Mesendoderm (in vitro differentiated cells): ENCODE measurements around the gene MAN2C1.
"Not testable (repeated sequence)": the region's sequence is repeated elsewhere in the genome, so short reads cannot be mapped to it uniquely, and the experiment has no call there.

ENCODE experiments used
- DNase-seq: peaks from one replicate; pipeline ENCODE4 v3.0.0; 2013
- H2AK5ac ChIP-seq: 2 replicates; pipeline ENCODE4 v1.6.1; 2013; ENCODE audit warnings: low read length, inconsistent platforms
- H2BK120ac ChIP-seq: 2 replicates; pipeline ENCODE4 v1.6.1; 2013; ENCODE audit warnings: low read depth, mild to moderate bottlenecking, low read length, moderate library complexity, mixed read lengths
- H2BK15ac ChIP-seq: replicated peaks from 2 replicates; pipeline ENCODE4 v1.6.1; 2013; ENCODE audit warnings: low read depth, mild to moderate bottlenecking, moderate library complexity
- H2BK5ac ChIP-seq: 2 replicates; pipeline ENCODE4 v1.6.1; 2013; ENCODE audit warnings: low read length, inconsistent platforms
- H3K18ac ChIP-seq: 2 replicates; pipeline ENCODE4 v1.6.1; 2013; ENCODE audit warnings: mild to moderate bottlenecking, low read length, mixed read lengths
- H3K23ac ChIP-seq: one replicate; pipeline ENCODE4 v1.6.1; 2013; ENCODE audit warnings: low read length
- H3K27ac ChIP-seq: 2 replicates; pipeline ENCODE4 v1.5.1; 2013; ENCODE audit warnings: low read depth, mild to moderate bottlenecking, inconsistent platforms, low read length, moderate library complexity
- H3K27me3 ChIP-seq: 2 replicates; pipeline ENCODE4 v1.6.1; 2013; ENCODE audit warnings: low read length, control low read depth, mild to moderate bottlenecking, inconsistent platforms; ENCODE audit not compliant: insufficient read depth, poor library complexity
- H3K36me3 ChIP-seq: 2 replicates; pipeline ENCODE4 v1.6.1; 2013; ENCODE audit warnings: low read length, inconsistent platforms; ENCODE audit not compliant: control insufficient read depth, insufficient read depth
- H3K4ac ChIP-seq: one replicate; pipeline ENCODE4 v1.6.1; 2013; ENCODE audit warnings: low read depth, mild to moderate bottlenecking, low read length, moderate library complexity
- H3K4me1 ChIP-seq: 2 replicates; pipeline ENCODE4 v1.6.1; 2013; ENCODE audit warnings: low read depth, low read length, inconsistent platforms; ENCODE audit not compliant: control insufficient read depth
- H3K4me2 ChIP-seq: 2 replicates; pipeline ENCODE4 v1.6.1; 2013; ENCODE audit warnings: low read length
- H3K4me3 ChIP-seq: 2 replicates; pipeline ENCODE4 v1.5.1; 2013; ENCODE audit warnings: mild to moderate bottlenecking, low read length
- H3K56ac ChIP-seq: one replicate; pipeline ENCODE4 v1.6.1; 2013; ENCODE audit warnings: low read length
- H3K79me1 ChIP-seq: 2 replicates; pipeline ENCODE4 v1.6.1; 2013; ENCODE audit warnings: low read length, inconsistent platforms
- H3K79me2 ChIP-seq: 2 replicates; pipeline ENCODE4 v1.6.1; 2013; ENCODE audit warnings: mild to moderate bottlenecking, low read length; ENCODE audit not compliant: control insufficient read depth, insufficient read depth
- H3K9ac ChIP-seq: 2 replicates; pipeline ENCODE4 v1.6.1; 2013; ENCODE audit warnings: low read length, inconsistent platforms
- H4K5ac ChIP-seq: one replicate; pipeline ENCODE4 v1.6.1; 2013; ENCODE audit warnings: low read length
- H4K8ac ChIP-seq: one replicate; pipeline ENCODE4 v1.6.1; 2013; ENCODE audit warnings: low read depth, mild to moderate bottlenecking, control low read depth, low read length, moderate library complexity
- WGBS: extraction: QIAGEN DNeasy Blood & Tissue Kit; methylation state at CpG from one replicate; pipeline ENCODE4 v1.1.7; 2013; ENCODE audit warnings: low lambda C conversion rate, missing lambda C conversion rate; ENCODE audit not compliant: insufficient coverage; ENCODE audit errors: extremely low coverage; 5-methylcytosine and 5-hydroxymethylcytosine counted together

The MAN2C1 gene

GRCh38 chr15:75397494-75397893 is 29.1 kb upstream of the MAN2C1 start:
- H3K4ac ChIP-seq: no peak overlapping the region
- H2BK120ac ChIP-seq: no peak overlapping the region
- no peaks in the 10 kb centered on the region for H3K27me3 ChIP-seq
- no peaks in the 10 kb centered on the region for H3K4me1 ChIP-seq
- peaks cover 2% of the 10 kb centered on the region for H3K79me1 ChIP-seq
- no peak for DNase-seq
- no peak overlapping the region for H4K5ac ChIP-seq
- H3K79me2 ChIP-seq: no peaks in the 10 kb centered on the region
- no peak overlapping the region for H4K8ac ChIP-seq
- no peak overlapping the region for H3K4me2 ChIP-seq
- H2AK5ac ChIP-seq: no peak overlapping the region
- no CpG with 5 or more reads among the region's 2 CpGs for WGBS
- H3K4me3 ChIP-seq: no peak overlapping the region
- H2BK15ac ChIP-seq: no peak overlapping the region
- peaks cover 12% of the 10 kb centered on the region for H3K36me3 ChIP-seq
- no peak overlapping the region for H3K23ac ChIP-seq
- H3K27ac ChIP-seq: no peak overlapping the region
- no peak overlapping the region for H2BK5ac ChIP-seq
- H3K56ac ChIP-seq: no peak overlapping the region
- H3K18ac ChIP-seq: no peak overlapping the region
- no peak overlapping the region for H3K9ac ChIP-seq

- no peak overlapping the region for H2BK15ac ChIP-seq
- H3K4me3 ChIP-seq: no peak overlapping the region
- H3K4me1 ChIP-seq: no peaks in the 10 kb centered on the region
- H3K9ac ChIP-seq: no peak overlapping the region
- H4K5ac ChIP-seq: no peak overlapping the region
- H2AK5ac ChIP-seq: no peak overlapping the region
- H3K4me2 ChIP-seq: no peak overlapping the region
- DNase-seq: peak; percentile 25
- H3K27me3 ChIP-seq: no peaks in the 10 kb centered on the region
- no peak overlapping the region for H4K8ac ChIP-seq
- no CpG with 5 or more reads among the region's 1 CpG for WGBS
- no peaks in the 10 kb centered on the region for H3K79me2 ChIP-seq
- H3K79me1 ChIP-seq: peaks cover 4% of the 10 kb centered on the region
- no peak overlapping the region for H3K4ac ChIP-seq
- H3K18ac ChIP-seq: no peak overlapping the region
- no peak overlapping the region for H2BK120ac ChIP-seq
- no peak overlapping the region for H3K27ac ChIP-seq
- no peak overlapping the region for H3K23ac ChIP-seq
- H3K56ac ChIP-seq: no peak overlapping the region
- no peak overlapping the region for H2BK5ac ChIP-seq
- H3K36me3 ChIP-seq: peaks cover 21% of the 10 kb centered on the region
Measured at GRCh38 chr15:75389791-75390382, 21.5 kb upstream of the MAN2C1 start.

- not testable (repeated sequence) for H3K79me1 ChIP-seq, H3K4me3 ChIP-seq, H3K4ac ChIP-seq, H3K9ac ChIP-seq, H3K4me2 ChIP-seq, H4K5ac ChIP-seq, H3K18ac ChIP-seq, DNase-seq, H4K8ac ChIP-seq, H3K4me1 ChIP-seq, H2BK5ac ChIP-seq, H3K27ac ChIP-seq, H3K79me2 ChIP-seq, H3K56ac ChIP-seq, H3K27me3 ChIP-seq, H2BK120ac ChIP-seq, H3K23ac ChIP-seq, H2AK5ac ChIP-seq, H2BK15ac ChIP-seq
- peaks cover 17% of the 10 kb centered on the region for H3K36me3 ChIP-seq
- WGBS: no CpG with 5 or more reads among the region's 5 CpGs
Measured at GRCh38 chr15:75383986-75384385, 15.6 kb upstream of the MAN2C1 start.

GRCh38 chr15:75380773-75381172 is 12.4 kb upstream of the MAN2C1 start:
- H3K27me3 ChIP-seq: no peaks in the 10 kb centered on the region
- H3K4ac ChIP-seq: no peak overlapping the region
- no peak overlapping the region for H3K56ac ChIP-seq
- H2AK5ac ChIP-seq: no peak overlapping the region
- H3K9ac ChIP-seq: no peak overlapping the region
- no peak overlapping the region for H2BK120ac ChIP-seq
- no peaks in the 10 kb centered on the region for H3K79me2 ChIP-seq
- no peak overlapping the region for H4K8ac ChIP-seq
- H3K36me3 ChIP-seq: peaks cover 18% of the 10 kb centered on the region
- H3K4me3 ChIP-seq: no peak overlapping the region
- no peak overlapping the region for H3K27ac ChIP-seq
- no peak overlapping the region for H2BK15ac ChIP-seq
- no peak overlapping the region for H4K5ac ChIP-seq
- H3K4me1 ChIP-seq: no peaks in the 10 kb centered on the region
- H2BK5ac ChIP-seq: no peak overlapping the region
- no peak overlapping the region for H3K23ac ChIP-seq
- H3K18ac ChIP-seq: no peak overlapping the region
- H3K4me2 ChIP-seq: no peak overlapping the region
- DNase-seq: no peak
- no CpG with 5 or more reads among the region's 4 CpGs for WGBS
- peaks cover 2% of the 10 kb centered on the region for H3K79me1 ChIP-seq

GRCh38 chr15:75371901-75372688 is 3.7 kb upstream of the MAN2C1 start:
- Histone ChIP-seq H3K18ac (no peak overlapping the region), H3K79me2 (no peaks in the 10 kb centered on the region), H2AK5ac (no peak overlapping the region), H3K36me3 (peaks cover 9% of the 10 kb centered on the region), H2BK15ac (no peak overlapping the region), H3K27ac (no peak overlapping the region), H3K4me1 (peaks cover 3% of the 10 kb centered on the region), H3K4ac (no peak overlapping the region), H4K8ac (no peak overlapping the region), H2BK5ac (no peak overlapping the region), H3K9ac (no peak overlapping the region), H3K4me2 (no peak overlapping the region), H3K23ac (no peak overlapping the region), H3K79me1 (peaks cover 6% of the 10 kb centered on the region), H4K5ac (no peak overlapping the region), H3K56ac (no peak overlapping the region), H3K27me3 (no peaks in the 10 kb centered on the region), H2BK120ac (no peak overlapping the region), H3K4me3 (no peak overlapping the region)
- DNase-seq: no peak
- no CpG with 5 or more reads among the region's 11 CpGs for WGBS
